ENCODE measurements around the gene MLEC.

Gene MLEC

GRCh38 chr12:120686690-120687577 is at the start of gene MLEC:
MLEC (plus strand) TSS chr12:120687149; CDS start chr12:120687297, 148 bp downstream.
- DNase-seq (ENCODE audit: low spot score), result peak; percentile 100

- peak; percentile 86 for DNase-seq (ENCODE audit: low spot score)
Measured at GRCh38 chr12:120639771-120640721, 46.9 kb upstream of the MLEC start, which contains the start of gene CABP1. CABP1 (plus strand) TSS chr12:120640626; CDS start chr12:120640686, 60 bp downstream.

- peak; percentile 24 for DNase-seq (ENCODE audit: low spot score)
Measured at GRCh38 chr12:120640861-120641833, 45.8 kb upstream of the MLEC start.

GRCh38 chr12:120642121-120642520 is 44.8 kb upstream of the MLEC start:
- no peak for DNase-seq (ENCODE audit: low spot score)

GRCh38 chr12:120642826-120643225 is 44.1 kb upstream of the MLEC start:
- no peak for DNase-seq (ENCODE audit: low spot score)

- no peak for DNase-seq (ENCODE audit: low spot score)
Measured at GRCh38 chr12:120643574-120643973, 43.4 kb upstream of the MLEC start.

GRCh38 chr12:120646044-120646443 is 40.9 kb upstream of the MLEC start:
- DNase-seq (ENCODE audit: low spot score), result no peak

GRCh38 chr12:120647375-120647755 is 39.6 kb upstream of the MLEC start:
- no peak for DNase-seq (ENCODE audit: low spot score)

- no peak for DNase-seq (ENCODE audit: low spot score)
Measured at GRCh38 chr12:120649442-120650232, 37.3 kb upstream of the MLEC start.

- DNase-seq (ENCODE audit: low spot score), result no peak
Measured at GRCh38 chr12:120650233-120650690, 36.7 kb upstream of the MLEC start.

- no peak for DNase-seq (ENCODE audit: low spot score)
Measured at GRCh38 chr12:120651821-120652220, 35.1 kb upstream of the MLEC start.

- no peak for DNase-seq (ENCODE audit: low spot score)
Measured at GRCh38 chr12:120652656-120653435, 34.1 kb upstream of the MLEC start.

- no peak for DNase-seq (ENCODE audit: low spot score)
Measured at GRCh38 chr12:120653611-120654010, 33.3 kb upstream of the MLEC start.

- DNase-seq (ENCODE audit: low spot score), result no peak
Measured at GRCh38 chr12:120654656-120655055, 32.3 kb upstream of the MLEC start.

- DNase-seq (ENCODE audit: low spot score), result no peak
Measured at GRCh38 chr12:120656008-120656407, 30.9 kb upstream of the MLEC start.

- no peak for DNase-seq (ENCODE audit: low spot score)
Measured at GRCh38 chr12:120658286-120659150, 28.4 kb upstream of the MLEC start.

- DNase-seq (ENCODE audit: low spot score), result no peak
Measured at GRCh38 chr12:120659151-120659525, 27.8 kb upstream of the MLEC start.

- DNase-seq (ENCODE audit: low spot score), result no peak
Measured at GRCh38 chr12:120661432-120661831, 25.5 kb upstream of the MLEC start.

GRCh38 chr12:120662879-120663278 is 24.1 kb upstream of the MLEC start:
- DNase-seq (ENCODE audit: low spot score), result peak; percentile 81

All from germinal center (tissue), 1 donor.